ENCODE results near the gene CASP2. TPM values are rescaled to one million over a fixed set of nuclear protein-coding genes. Genes with fewer than 3 reads are reported as not detected.

CASP2 gene
- polyA plus RNA-seq, 1 of the 3 experiments (the other 2 are of a cell fraction): 19.7 TPM

DNA sequence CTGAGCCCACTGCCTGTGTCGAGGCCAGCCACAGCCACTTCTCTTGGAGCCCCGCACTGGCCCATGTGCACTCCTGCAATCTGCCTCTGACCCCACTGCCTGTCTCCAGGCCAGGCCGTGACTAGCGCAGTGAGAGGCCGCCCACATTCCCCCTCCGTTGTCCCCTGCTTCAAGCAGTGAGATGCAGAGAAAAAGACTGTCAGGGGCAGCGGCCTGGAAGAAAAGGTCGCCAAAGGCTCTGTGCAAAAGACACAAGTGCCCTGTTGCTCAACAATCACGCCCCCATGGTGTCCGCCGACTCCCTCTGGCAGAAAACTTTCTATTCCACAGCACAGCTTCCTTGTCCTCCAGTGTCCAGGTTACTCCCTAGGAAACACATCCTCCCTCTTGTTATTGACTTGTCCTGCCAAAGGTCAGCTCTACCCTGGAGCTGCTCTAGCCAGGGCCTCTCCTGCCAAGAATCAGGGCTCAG is 64.4 kb downstream of the CASP2 start:
- WGBS (ENCODE audit: low lambda C conversion rate): 77% methylated on average over 11 of the region's 11 CpGs
- TF ChIP-seq, protein P1, sequence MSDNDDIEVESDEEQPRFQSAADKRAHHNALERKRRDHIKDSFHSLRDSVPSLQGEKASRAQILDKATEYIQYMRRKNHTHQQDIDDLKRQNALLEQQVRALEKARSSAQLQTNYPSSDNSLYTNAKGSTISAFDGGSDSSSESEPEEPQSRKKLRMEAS (IDR thresholded peaks at IDR 0.05; ENCODE audit: low read depth): no peak
- TF ChIP-seq YY1 (IDR thresholded peaks at IDR 0.05; ENCODE audit: low read depth) (no peak), RFX5 (IDR thresholded peaks at IDR 0.05; ENCODE audit: low read length) (no peak), RXRA (IDR thresholded peaks at IDR 0.05; ENCODE audit: borderline replicate concordance, low read depth) (no peak), SIN3A (IDR thresholded peaks at IDR 0.05; ENCODE audit: borderline replicate concordance, low read depth, low read length) (no peak), TCF12 (IDR thresholded peaks at IDR 0.05) (no peak), RAD21 (IDR thresholded peaks at IDR 0.05; ENCODE audit: low read length) (no peak), RCOR1 (IDR thresholded peaks at IDR 0.05; ENCODE audit: low read length) (no peak), ELF1 (IDR thresholded peaks at IDR 0.05) (no peak), NRF1 (IDR thresholded peaks at IDR 0.05; ENCODE audit: low read depth, low read length) (no peak), GATA2 (CRISPR knock-in tag; IDR thresholded peaks at IDR 0.05) (no peak), ZBTB33 (IDR thresholded peaks at IDR 0.05; ENCODE audit: borderline replicate concordance, low read depth) (no peak)
- TF ChIP-seq, protein P2, sequence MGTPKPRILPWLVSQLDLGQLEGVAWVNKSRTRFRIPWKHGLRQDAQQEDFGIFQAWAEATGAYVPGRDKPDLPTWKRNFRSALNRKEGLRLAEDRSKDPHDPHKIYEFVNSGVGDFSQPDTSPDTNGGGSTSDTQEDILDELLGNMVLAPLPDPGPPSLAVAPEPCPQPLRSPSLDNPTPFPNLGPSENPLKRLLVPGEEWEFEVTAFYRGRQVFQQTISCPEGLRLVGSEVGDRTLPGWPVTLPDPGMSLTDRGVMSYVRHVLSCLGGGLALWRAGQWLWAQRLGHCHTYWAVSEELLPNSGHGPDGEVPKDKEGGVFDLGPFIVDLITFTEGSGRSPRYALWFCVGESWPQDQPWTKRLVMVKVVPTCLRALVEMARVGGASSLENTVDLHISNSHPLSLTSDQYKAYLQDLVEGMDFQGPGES (IDR thresholded peaks at IDR 0.05; ENCODE audit: low read depth, low read length): no peak
- H3K36me3 ChIP-seq (replicated peaks in 1 of 2; ENCODE audit: control insufficient read depth in 1 of 2, insufficient read depth in 2 of 2, low read length in 1 of 2): peaks cover 0 to 14% of the 10 kb centered on the region in 2 experiments

DNA sequence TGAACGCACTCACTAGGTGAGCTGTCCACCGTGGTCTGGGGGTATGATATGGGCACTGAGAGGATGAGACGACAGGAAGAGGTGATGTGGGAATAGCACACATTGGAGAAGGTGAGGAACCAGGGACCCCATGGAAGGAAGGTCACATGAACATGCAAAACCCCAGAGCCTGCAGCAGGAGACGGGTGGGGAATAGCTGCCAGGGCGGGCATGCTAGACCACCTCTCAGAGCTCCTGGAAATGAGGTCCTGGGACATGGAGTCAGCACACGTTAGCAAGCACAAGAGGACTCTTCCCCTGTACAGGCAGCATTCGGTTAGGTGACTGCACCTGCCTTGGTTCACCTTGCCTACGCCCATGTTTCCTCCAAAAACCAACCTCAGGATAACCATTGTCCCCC is 66.2 kb downstream of the CASP2 start:
- Histone ChIP-seq H3K27me3 (ENCODE audit: insufficient read depth) (no peaks in the 10 kb centered on the region), H3K9me2 (no peaks in the 10 kb centered on the region), H3K9me3 (no peaks in the 10 kb centered on the region), H3K27ac (ENCODE audit: low read depth in 2 of 2, low read length in 1 of 2) (no peak overlapping the region), H3K9ac (no peak overlapping the region), H3K4me3 (ENCODE audit: low read depth in 2 of 2, low read length in 1 of 2) (no peak overlapping the region), H3K4me2 (no peak overlapping the region), H2AFZ (ENCODE audit: low read depth) (no peak overlapping the region), H3K36me3 (replicated peaks in 1 of 2; ENCODE audit: control insufficient read depth in 1 of 2, insufficient read depth in 2 of 2, low read length in 1 of 2) (peaks cover 0 to 27% of the 10 kb centered on the region in 2 experiments), H3F3A (replicated peaks; ENCODE audit: insufficient read depth) (no peaks in the 10 kb centered on the region), H3K79me2 (ENCODE audit: insufficient read depth) (no peaks in the 10 kb centered on the region), H3K4me1 (ENCODE audit: control insufficient read depth in 1 of 2, insufficient read depth in 2 of 2, low read depth in 1 of 2, low read length in 1 of 2) (no peaks in the 10 kb centered on the region), H4K20me1 (ENCODE audit: insufficient read depth) (no peaks in the 10 kb centered on the region)
- ChIA-PET CTCF (no interaction called here), POLR2A (no interaction called here)
- 80% methylated on average over 8 of the region's 8 CpGs for WGBS (ENCODE audit: low lambda C conversion rate)
- DNase-seq: no peak
- no peak for TF ChIP-seq TEAD4 (IDR thresholded peaks at IDR 0.05; ENCODE audit: borderline replicate concordance, insufficient read depth)
- TF ChIP-seq SIN3A (IDR thresholded peaks at IDR 0.05; ENCODE audit: borderline replicate concordance, low read depth, low read length): no peak
- no peak for TF ChIP-seq EZH2phosphoT487 (IDR thresholded peaks at IDR 0.05; ENCODE audit: borderline replicate concordance, low read depth)
- TF ChIP-seq SMC3 (IDR thresholded peaks at IDR 0.05; ENCODE audit: low read depth, low read length): no peak
- TF ChIP-seq, protein P3, sequence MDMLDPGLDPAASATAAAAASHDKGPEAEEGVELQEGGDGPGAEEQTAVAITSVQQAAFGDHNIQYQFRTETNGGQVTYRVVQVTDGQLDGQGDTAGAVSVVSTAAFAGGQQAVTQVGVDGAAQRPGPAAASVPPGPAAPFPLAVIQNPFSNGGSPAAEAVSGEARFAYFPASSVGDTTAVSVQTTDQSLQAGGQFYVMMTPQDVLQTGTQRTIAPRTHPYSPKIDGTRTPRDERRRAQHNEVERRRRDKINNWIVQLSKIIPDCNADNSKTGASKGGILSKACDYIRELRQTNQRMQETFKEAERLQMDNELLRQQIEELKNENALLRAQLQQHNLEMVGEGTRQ (IDR thresholded peaks at IDR 0.05; ENCODE audit: borderline replicate concordance, low read depth, low read length): no peak
- no peak for TF ChIP-seq EP300 (IDR thresholded peaks at IDR 0.05; ENCODE audit: borderline replicate concordance in 1 of 2, low read depth in 1 of 2, low read length in 1 of 2)
- no peak for TF ChIP-seq RFX5 (IDR thresholded peaks at IDR 0.05; ENCODE audit: low read length)
- TF ChIP-seq, protein P4, sequence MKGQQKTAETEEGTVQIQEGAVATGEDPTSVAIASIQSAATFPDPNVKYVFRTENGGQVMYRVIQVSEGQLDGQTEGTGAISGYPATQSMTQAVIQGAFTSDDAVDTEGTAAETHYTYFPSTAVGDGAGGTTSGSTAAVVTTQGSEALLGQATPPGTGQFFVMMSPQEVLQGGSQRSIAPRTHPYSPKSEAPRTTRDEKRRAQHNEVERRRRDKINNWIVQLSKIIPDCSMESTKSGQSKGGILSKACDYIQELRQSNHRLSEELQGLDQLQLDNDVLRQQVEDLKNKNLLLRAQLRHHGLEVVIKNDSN (IDR thresholded peaks at IDR 0.05; ENCODE audit: borderline replicate concordance, low read depth): no peak
- no peak for TF ChIP-seq FOXJ3 (CRISPR knock-in tag; IDR thresholded peaks at IDR 0.05)
- no peak for TF ChIP-seq RXRA (IDR thresholded peaks at IDR 0.05; ENCODE audit: borderline replicate concordance, low read depth)
- TF ChIP-seq, protein P1 (IDR thresholded peaks at IDR 0.05; ENCODE audit: low read depth): no peak
- no peak for TF ChIP-seq RCOR1 (IDR thresholded peaks at IDR 0.05; ENCODE audit: low read length)
- TF ChIP-seq JUND (IDR thresholded peaks at IDR 0.05): no peak
- no peak for TF ChIP-seq GABPA (IDR thresholded peaks at IDR 0.05; ENCODE audit: low read depth)

More for the DNA sequence above, 64.4 kb downstream of the CASP2 start:
- no peak overlapping the region for H3K4me2 ChIP-seq
- no peaks in the 10 kb centered on the region for H4K20me1 ChIP-seq (ENCODE audit: insufficient read depth)
- no peaks in the 10 kb centered on the region for H3F3A ChIP-seq (replicated peaks; ENCODE audit: insufficient read depth)
- no peak for DNase-seq
- ChIA-PET CTCF (no interaction called here), POLR2A (no interaction called here)
- H3K27ac ChIP-seq (ENCODE audit: low read depth in 2 of 2, low read length in 1 of 2): no peak overlapping the region
- no peaks in the 10 kb centered on the region for H3K9me2 ChIP-seq
- no peak overlapping the region for H3K4me3 ChIP-seq (ENCODE audit: low read depth in 2 of 2, low read length in 1 of 2)
- H3K27me3 ChIP-seq (ENCODE audit: insufficient read depth): no peaks in the 10 kb centered on the region
- H3K9ac ChIP-seq: no peak overlapping the region
- H3K9me3 ChIP-seq: no peaks in the 10 kb centered on the region
- H2AFZ ChIP-seq (ENCODE audit: low read depth): no peak overlapping the region
- H3K4me1 ChIP-seq (ENCODE audit: control insufficient read depth in 1 of 2, insufficient read depth in 2 of 2, low read depth in 1 of 2, low read length in 1 of 2): no peaks in the 10 kb centered on the region
- no peaks in the 10 kb centered on the region for H3K79me2 ChIP-seq (ENCODE audit: insufficient read depth)

All from SK-N-SH (cell line).